Ovary (tissue), 3 donors: ENCODE measurements around the gene SLC38A9.

Experiments
- POLR2A ChIP-seq: fragments of 450-650 bp; IDR thresholded peaks from one replicate; pipeline ENCODE4 v1.6.1; 2017; ENCODE audit warnings: antibody characterized with exemption, mild to moderate bottlenecking, moderate library complexity
- TF ChIP-seq, protein P1 (sequence below), 3 donors: fragments of 450-650 bp in 2 of 3; fragments of 200-600 bp in 1 of 3; IDR thresholded peaks; one replicate each; pipeline versions ENCODE4 v1.5.1 to v1.8.0; 2016 to 2022; ENCODE audit warnings: antibody characterized with exemption in 3 of 3, mild to moderate bottlenecking in 1 of 3
- donor health status: DM: no; HTN: no; CAD: no.

GRCh38 chr5:55691265-55692105 is 20.6 kb downstream of the SLC38A9 start:
- TF ChIP-seq, protein P1, sequence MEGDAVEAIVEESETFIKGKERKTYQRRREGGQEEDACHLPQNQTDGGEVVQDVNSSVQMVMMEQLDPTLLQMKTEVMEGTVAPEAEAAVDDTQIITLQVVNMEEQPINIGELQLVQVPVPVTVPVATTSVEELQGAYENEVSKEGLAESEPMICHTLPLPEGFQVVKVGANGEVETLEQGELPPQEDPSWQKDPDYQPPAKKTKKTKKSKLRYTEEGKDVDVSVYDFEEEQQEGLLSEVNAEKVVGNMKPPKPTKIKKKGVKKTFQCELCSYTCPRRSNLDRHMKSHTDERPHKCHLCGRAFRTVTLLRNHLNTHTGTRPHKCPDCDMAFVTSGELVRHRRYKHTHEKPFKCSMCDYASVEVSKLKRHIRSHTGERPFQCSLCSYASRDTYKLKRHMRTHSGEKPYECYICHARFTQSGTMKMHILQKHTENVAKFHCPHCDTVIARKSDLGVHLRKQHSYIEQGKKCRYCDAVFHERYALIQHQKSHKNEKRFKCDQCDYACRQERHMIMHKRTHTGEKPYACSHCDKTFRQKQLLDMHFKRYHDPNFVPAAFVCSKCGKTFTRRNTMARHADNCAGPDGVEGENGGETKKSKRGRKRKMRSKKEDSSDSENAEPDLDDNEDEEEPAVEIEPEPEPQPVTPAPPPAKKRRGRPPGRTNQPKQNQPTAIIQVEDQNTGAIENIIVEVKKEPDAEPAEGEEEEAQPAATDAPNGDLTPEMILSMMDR (IDR thresholded peaks at IDR 0.05): peak; percentile 36 to 72 (median 59)
- TF ChIP-seq POLR2A: no peak
